Measurements from ENCODE around the gene EPHX1. TPM values are rescaled to one million over a fixed set of nuclear protein-coding genes. Genes with fewer than 3 reads are reported as not detected.

Gene EPHX1
- total and polyA plus RNA-seq, 7 donors, result 19.4 to 209 (median 95.8) TPM

DNA sequence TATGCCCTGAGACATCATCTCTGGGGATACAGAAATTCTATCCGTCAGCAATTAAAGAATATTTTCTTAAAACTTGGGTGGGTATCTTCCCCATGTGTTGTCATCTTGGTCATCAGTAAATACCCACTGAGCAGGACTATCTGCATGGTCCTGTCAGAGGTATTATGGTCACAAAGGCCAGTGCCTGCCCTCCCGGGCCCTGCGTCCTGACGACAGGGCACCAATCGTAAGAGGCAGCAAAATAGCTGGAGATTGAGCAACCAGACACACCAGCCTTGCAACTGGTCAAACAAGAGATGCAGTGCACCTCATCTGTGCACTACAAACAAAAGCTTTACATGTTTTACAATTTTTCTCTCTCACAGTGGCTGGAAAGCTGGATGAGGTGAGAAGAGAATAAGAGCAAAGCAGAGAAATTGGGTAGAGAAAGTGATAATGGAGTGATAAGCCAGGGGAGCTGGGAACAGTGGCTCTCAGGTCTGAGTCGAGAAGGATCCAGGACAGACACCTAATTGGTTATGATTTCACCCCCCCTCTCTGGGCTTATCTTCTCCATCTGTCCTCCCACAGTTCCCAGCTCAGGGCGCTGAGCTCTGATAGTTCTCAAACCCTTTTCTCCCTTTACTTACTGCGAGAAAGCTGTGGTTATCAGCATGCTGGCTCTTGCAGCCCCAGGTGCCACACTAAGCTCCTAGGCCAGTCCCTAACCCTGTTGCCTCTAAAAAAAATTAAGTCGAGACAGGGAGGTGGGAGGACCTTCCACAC is 41.1 kb upstream of the EPHX1 start:
- H3K4me1 ChIP-seq, result peaks cover 40% of the 10 kb centered on the region
- H3K4me3 ChIP-seq, result no peak overlapping the region
- intact Hi-C loops (cut with DNase I), result loop anchor here in 1 of 2 donors (10.0 kb wide), 1 partner anchor 214 kb away; no protein-coding TSS in a partner anchor
- H3K27me3 ChIP-seq (ENCODE audit: insufficient read depth in 3 of 3, low read length in 2 of 3), result no peaks in the 10 kb centered on the region
- TF ChIP-seq CTCF (IDR thresholded peaks at IDR 0.05), result no peak
- H3K9me3 ChIP-seq, result no peaks in the 10 kb centered on the region
- DNase-seq (no peak), ATAC-seq (no peak)
- no peaks in the 10 kb centered on the region for H3K36me3 ChIP-seq (ENCODE audit: insufficient read depth in 1 of 2, low read depth in 1 of 2)
- WGBS, 3 donors, result 80 to 81% (median 81%) methylated on average over 9 of the region's 9 CpGs
- no peak overlapping the region for H3K27ac ChIP-seq

- no peak for DNase-seq
- 87 to 92% (median 88%) methylated on average over 5 of the region's 5 CpGs for WGBS, 3 donors
- no peaks in the 10 kb centered on the region for H3K9me3 ChIP-seq
- intact Hi-C loops (cut with DNase I), result loop anchor here (5.0 to 10.0 kb wide), 7 partner anchors 112 to 217 kb away; partner anchors contain the start of gene ENAH (in 1 of the 2)
- H3K27ac ChIP-seq, result no peak overlapping the region
- H3K27me3 ChIP-seq (ENCODE audit: insufficient read depth in 3 of 3, low read length in 2 of 3), result no peaks in the 10 kb centered on the region
- H3K4me1 ChIP-seq, result peaks cover 36% of the 10 kb centered on the region
- no peak overlapping the region for H3K4me3 ChIP-seq
- no peaks in the 10 kb centered on the region for H3K36me3 ChIP-seq (ENCODE audit: insufficient read depth in 1 of 2, low read depth in 1 of 2)
- TF ChIP-seq CTCF (IDR thresholded peaks at IDR 0.05), result no peak
- ATAC-seq, result no peak
These were observed 40.2 kb upstream of the EPHX1 start for GRCh38 chr1:225769687-225770086.

DNA sequence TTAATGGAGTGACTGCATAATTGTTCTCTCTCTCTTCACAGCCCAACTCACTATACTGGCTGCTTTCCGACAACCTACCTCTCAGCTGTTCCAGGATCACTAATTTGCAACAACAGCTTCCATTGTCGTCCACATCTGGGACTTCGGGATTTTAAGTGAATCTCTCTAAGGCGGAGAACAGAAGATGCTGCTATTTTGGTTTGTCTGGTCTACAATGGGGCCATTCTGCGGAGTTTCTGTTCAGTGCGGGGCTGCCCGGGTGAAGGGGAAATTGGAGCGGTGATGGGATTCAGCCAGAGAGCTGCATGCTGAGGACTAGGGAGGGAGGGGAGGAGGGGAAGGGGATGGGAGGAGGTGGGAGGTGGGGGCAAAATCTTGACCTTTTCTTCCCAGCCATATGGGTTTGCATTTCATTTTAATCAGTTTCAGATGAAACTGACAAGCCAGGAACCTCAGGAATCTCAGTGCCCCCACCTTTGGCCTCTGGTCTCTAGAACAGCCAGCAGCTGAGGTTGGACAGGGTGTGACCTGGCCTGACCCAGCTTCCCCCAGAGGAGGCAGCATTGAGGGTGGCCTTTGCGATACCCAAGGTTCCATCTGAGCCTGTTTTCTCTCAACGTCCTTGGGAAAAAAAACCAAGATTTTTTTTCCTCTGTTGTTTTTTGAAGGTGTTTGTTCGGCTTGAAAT is 39.2 kb upstream of the EPHX1 start:
- intact Hi-C loops (cut with DNase I), result loop anchor here (5.0 to 10.0 kb wide), 6 partner anchors 113 to 218 kb away; partner anchors contain the start of gene ENAH (in 1 of the 2)
- no peak overlapping the region for H3K27ac ChIP-seq
- DNase-seq (no peak), ATAC-seq (no peak)
- H3K4me3 ChIP-seq, result no peak overlapping the region
- no peaks in the 10 kb centered on the region for H3K9me3 ChIP-seq
- WGBS, 3 donors, result 53 to 59% (median 57%) methylated on average over 11 of the region's 11 CpGs
- no peaks in the 10 kb centered on the region for H3K27me3 ChIP-seq (ENCODE audit: insufficient read depth in 3 of 3, low read length in 2 of 3)
- peaks cover 36% of the 10 kb centered on the region for H3K4me1 ChIP-seq
- TF ChIP-seq CTCF (IDR thresholded peaks at IDR 0.05), result no peak
- no peaks in the 10 kb centered on the region for H3K36me3 ChIP-seq (ENCODE audit: insufficient read depth in 1 of 2, low read depth in 1 of 2)

DNA sequence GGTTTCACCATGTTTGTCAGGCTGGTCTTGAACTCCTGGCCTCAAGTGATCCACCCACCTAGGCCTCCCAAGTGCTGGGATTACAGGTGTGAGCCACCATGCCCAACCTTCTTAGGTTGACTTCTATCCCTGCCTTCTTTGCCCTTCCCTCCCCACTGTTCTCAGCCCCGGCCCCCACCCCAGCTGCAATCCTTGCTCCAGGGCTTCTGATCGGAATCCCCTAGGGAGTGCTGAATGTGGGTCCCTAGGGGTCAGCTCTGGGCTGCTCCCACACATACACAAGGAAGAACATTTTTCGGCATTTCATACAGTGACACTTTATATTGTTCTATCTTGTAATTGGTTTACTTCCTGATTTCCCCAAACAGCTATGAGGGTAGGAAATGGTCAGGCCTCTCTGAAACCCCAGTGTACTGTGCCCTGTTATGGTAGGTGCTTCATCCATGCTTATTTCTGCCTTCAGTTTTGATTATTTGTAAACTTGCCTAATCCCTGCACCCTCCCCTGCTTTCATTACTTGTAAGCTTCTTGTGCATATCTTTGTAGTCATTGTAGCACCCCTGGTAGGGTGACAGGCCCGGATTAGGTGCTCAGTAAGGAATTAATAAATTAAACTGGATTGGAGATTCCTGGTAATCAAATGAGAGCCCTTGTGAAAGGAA is 38.1 kb upstream of the EPHX1 start:
- H3K27me3 ChIP-seq (ENCODE audit: insufficient read depth in 3 of 3, low read length in 2 of 3), result no peaks in the 10 kb centered on the region
- H3K9me3 ChIP-seq, result no peaks in the 10 kb centered on the region
- DNase-seq, result no peak
- H3K36me3 ChIP-seq (ENCODE audit: insufficient read depth in 1 of 2, low read depth in 1 of 2), result no peaks in the 10 kb centered on the region
- ATAC-seq, result no peak
- no peak for TF ChIP-seq CTCF (IDR thresholded peaks at IDR 0.05)
- H3K4me3 ChIP-seq, result no peak overlapping the region
- peak overlapping the region; percentile 5 for H3K27ac ChIP-seq
- H3K4me1 ChIP-seq, result peaks cover 33% of the 10 kb centered on the region
- WGBS, 3 donors, result 60 to 78% (median 64%) methylated on average over 4 of the region's 4 CpGs
- intact Hi-C loops (cut with DNase I), result loop anchor here (2.0 to 10.0 kb wide), 7 partner anchors 114 to 297 kb away; partner anchors contain the start of gene ENAH (in 1 of the 2)
